ENCODE results near the gene TRIP12. TPM values are rescaled to one million over a fixed set of nuclear protein-coding genes. Genes with fewer than 3 reads are reported as not detected.

Gene TRIP12
- total RNA-seq, 1 experiment from 2014 or later, result 252 TPM

DNA sequence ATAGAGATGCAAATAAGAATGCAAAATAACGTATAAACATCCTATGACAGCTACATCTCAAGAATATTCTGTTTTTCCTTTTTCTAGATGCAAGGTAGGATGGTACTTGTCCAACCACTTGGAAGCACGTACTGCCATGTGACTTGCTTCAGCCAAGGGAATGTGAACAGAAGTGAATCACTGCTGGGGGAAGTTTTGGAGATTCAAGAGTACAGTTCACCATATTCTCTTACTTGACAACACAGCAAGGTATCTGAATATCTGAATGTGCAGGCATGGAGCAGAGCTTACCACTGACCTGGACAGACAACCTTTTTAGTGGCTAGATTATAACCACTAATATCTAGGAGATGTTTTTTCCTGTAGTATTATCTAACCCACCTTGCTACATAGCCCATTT lies 53.0 kb downstream of the TRIP12 start:
- Mint-ChIP-seq H3K27me3 (ENCODE audit: unreplicated experiment) (no peaks in the 10 kb centered on the region), H3K4me3 (ENCODE audit: low read depth, unreplicated experiment) (no peak overlapping the region), H3K36me3 (ENCODE audit: insufficient read depth, unreplicated experiment) (peaks cover 27% of the 10 kb centered on the region), H3K27ac (ENCODE audit: unreplicated experiment) (no peak overlapping the region), H3K4me1 (ENCODE audit: low read depth, unreplicated experiment) (peaks cover 21% of the 10 kb centered on the region), H3K9me3 (ENCODE audit: low read depth, unreplicated experiment) (no peaks in the 10 kb centered on the region)
- CTCF ChIA-PET, result no interaction called here
- BruUV-seq (replicated peaks), result no TSS peak
- no peak for DNase-seq
- intact Hi-C loops (cut with micrococcal nuclease; ENCODE audit: unreplicated experiment), result no loop called here
- TF ChIP-seq, protein P1, sequence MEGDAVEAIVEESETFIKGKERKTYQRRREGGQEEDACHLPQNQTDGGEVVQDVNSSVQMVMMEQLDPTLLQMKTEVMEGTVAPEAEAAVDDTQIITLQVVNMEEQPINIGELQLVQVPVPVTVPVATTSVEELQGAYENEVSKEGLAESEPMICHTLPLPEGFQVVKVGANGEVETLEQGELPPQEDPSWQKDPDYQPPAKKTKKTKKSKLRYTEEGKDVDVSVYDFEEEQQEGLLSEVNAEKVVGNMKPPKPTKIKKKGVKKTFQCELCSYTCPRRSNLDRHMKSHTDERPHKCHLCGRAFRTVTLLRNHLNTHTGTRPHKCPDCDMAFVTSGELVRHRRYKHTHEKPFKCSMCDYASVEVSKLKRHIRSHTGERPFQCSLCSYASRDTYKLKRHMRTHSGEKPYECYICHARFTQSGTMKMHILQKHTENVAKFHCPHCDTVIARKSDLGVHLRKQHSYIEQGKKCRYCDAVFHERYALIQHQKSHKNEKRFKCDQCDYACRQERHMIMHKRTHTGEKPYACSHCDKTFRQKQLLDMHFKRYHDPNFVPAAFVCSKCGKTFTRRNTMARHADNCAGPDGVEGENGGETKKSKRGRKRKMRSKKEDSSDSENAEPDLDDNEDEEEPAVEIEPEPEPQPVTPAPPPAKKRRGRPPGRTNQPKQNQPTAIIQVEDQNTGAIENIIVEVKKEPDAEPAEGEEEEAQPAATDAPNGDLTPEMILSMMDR (IDR thresholded peaks at IDR 0.05; ENCODE audit: unreplicated experiment), result no peak

- peaks cover 8% of the 10 kb centered on the region for H3K4me1 Mint-ChIP-seq (ENCODE audit: low read depth, unreplicated experiment)
- DNase-seq, result no peak
- H3K9me3 Mint-ChIP-seq (ENCODE audit: low read depth, unreplicated experiment), result no peaks in the 10 kb centered on the region
- BruUV-seq (replicated peaks), result no TSS peak
- CTCF ChIA-PET, result interaction anchor here (0.6 to 0.7 kb wide), 2 partner anchors 27 to 64 kb away, joined by 3 read pairs; no protein-coding TSS in a partner anchor
- TF ChIP-seq, protein P1 (IDR thresholded peaks at IDR 0.05; ENCODE audit: unreplicated experiment), result no peak
- no peak overlapping the region for H3K27ac Mint-ChIP-seq (ENCODE audit: unreplicated experiment)
- no peak overlapping the region for H3K4me3 Mint-ChIP-seq (ENCODE audit: low read depth, unreplicated experiment)
- peaks cover 17% of the 10 kb centered on the region for H3K36me3 Mint-ChIP-seq (ENCODE audit: insufficient read depth, unreplicated experiment)
- intact Hi-C loops (cut with micrococcal nuclease; ENCODE audit: unreplicated experiment), result no loop called here
- H3K27me3 Mint-ChIP-seq (ENCODE audit: unreplicated experiment), result no peaks in the 10 kb centered on the region
These were observed 56.8 kb downstream of the TRIP12 start for GRCh38 chr2:229865033-229865432.

- no peak overlapping the region for H3K4me3 Mint-ChIP-seq (ENCODE audit: low read depth, unreplicated experiment)
- peaks cover 25% of the 10 kb centered on the region for H3K36me3 Mint-ChIP-seq (ENCODE audit: insufficient read depth, unreplicated experiment)
- H3K9me3 Mint-ChIP-seq (ENCODE audit: low read depth, unreplicated experiment), result no peaks in the 10 kb centered on the region
- intact Hi-C loops (cut with micrococcal nuclease; ENCODE audit: unreplicated experiment), result loop anchor here (2.0 kb wide), 1 partner anchor 39 kb away; no protein-coding TSS in a partner anchor
- no TSS peak for BruUV-seq (replicated peaks)
- no peak overlapping the region for H3K27ac Mint-ChIP-seq (ENCODE audit: unreplicated experiment)
- TF ChIP-seq, protein P1 (IDR thresholded peaks at IDR 0.05; ENCODE audit: unreplicated experiment), result no peak
- DNase-seq, result no peak
- CTCF ChIA-PET, result no interaction called here
- H3K27me3 Mint-ChIP-seq (ENCODE audit: unreplicated experiment), result no peaks in the 10 kb centered on the region
- H3K4me1 Mint-ChIP-seq (ENCODE audit: low read depth, unreplicated experiment), result no peaks in the 10 kb centered on the region
These were observed 60.4 kb downstream of the TRIP12 start for GRCh38 chr2:229861431-229861830.

DNA sequence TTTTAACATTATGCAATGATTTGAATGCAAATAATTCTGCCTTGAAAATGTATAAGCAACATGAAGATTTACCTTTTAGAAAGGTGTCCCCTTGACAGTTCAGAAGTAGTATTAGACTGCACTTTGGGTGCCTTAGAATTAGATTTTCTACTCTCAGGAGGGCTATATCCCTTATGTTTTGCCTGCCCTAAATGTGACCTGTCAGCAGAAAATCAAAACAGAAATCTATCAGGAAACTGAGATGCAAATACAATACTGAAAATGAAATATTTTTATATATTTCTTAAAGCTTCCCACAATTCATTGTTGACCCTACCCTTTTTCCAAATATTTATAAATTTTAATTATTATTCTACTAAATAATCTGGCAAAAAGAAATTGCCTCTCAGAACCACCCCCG lies 61.5 kb downstream of the TRIP12 start:
- intact Hi-C loops (cut with micrococcal nuclease; ENCODE audit: unreplicated experiment), result loop anchor here (2.0 kb wide), 1 partner anchor 38 kb away; no protein-coding TSS in a partner anchor
- H3K4me3 Mint-ChIP-seq (ENCODE audit: low read depth, unreplicated experiment), result no peak overlapping the region
- no peak overlapping the region for H3K27ac Mint-ChIP-seq (ENCODE audit: unreplicated experiment)
- H3K36me3 Mint-ChIP-seq (ENCODE audit: insufficient read depth, unreplicated experiment), result peaks cover 30% of the 10 kb centered on the region
- no peaks in the 10 kb centered on the region for H3K4me1 Mint-ChIP-seq (ENCODE audit: low read depth, unreplicated experiment)
- no TSS peak for BruUV-seq (replicated peaks)
- H3K9me3 Mint-ChIP-seq (ENCODE audit: low read depth, unreplicated experiment), result no peaks in the 10 kb centered on the region
- DNase-seq, result no peak
- CTCF ChIA-PET, result no interaction called here
- TF ChIP-seq, protein P1 (IDR thresholded peaks at IDR 0.05; ENCODE audit: unreplicated experiment), result no peak
- H3K27me3 Mint-ChIP-seq (ENCODE audit: unreplicated experiment), result no peaks in the 10 kb centered on the region

Measured in Calu3 (cell line).